ENCODE data around the gene FOXN1. TPM values are rescaled to one million over a fixed set of nuclear protein-coding genes. Genes with fewer than 3 reads are reported as not detected.
"Not testable (repeated sequence)": the region's sequence is repeated elsewhere in the genome, so short reads cannot be mapped to it uniquely, and the experiment has no call there.

The FOXN1 gene, protein sequence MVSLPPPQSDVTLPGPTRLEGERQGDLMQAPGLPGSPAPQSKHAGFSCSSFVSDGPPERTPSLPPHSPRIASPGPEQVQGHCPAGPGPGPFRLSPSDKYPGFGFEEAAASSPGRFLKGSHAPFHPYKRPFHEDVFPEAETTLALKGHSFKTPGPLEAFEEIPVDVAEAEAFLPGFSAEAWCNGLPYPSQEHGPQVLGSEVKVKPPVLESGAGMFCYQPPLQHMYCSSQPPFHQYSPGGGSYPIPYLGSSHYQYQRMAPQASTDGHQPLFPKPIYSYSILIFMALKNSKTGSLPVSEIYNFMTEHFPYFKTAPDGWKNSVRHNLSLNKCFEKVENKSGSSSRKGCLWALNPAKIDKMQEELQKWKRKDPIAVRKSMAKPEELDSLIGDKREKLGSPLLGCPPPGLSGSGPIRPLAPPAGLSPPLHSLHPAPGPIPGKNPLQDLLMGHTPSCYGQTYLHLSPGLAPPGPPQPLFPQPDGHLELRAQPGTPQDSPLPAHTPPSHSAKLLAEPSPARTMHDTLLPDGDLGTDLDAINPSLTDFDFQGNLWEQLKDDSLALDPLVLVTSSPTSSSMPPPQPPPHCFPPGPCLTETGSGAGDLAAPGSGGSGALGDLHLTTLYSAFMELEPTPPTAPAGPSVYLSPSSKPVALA
- not detected for total RNA-seq

DNA sequence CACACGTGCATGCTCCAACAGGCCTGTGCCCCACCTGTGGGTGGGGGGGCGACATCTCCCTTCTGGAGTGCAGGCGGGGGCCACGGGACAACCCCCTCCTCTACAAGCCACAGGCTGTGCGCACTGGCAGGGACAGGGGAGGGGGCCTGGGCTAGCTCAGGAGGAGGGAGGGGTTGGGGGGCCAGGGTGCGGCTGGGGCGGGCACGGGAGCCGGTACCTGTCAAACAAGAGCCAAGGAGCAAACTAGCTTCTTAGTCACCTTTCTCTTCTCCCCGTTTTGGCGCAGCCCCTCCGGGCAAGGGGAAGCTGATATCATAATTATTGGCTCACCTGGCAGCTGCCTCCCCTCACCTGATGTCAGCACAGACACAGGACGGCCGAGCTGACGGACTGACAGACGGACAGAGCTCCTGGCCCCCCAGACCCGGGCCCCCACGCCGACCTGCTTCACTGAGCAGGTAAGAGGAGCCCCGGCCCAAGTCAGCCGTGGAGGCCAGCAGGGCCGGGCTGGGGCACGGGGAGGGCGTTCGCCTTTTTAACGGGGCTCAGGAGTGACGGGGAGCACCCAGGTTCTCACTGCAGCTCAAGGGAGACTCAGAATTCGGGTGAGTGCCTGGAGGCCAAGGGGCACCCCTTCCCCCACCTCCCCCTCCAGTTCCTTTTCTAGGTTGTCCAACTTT, at the start of gene FOXN1:
TSS of gene FOXN1 (plus strand) at position 363 of the 680 bp plus-strand sequence. CDS start 17,622 bp downstream, outside the sequence.
- Mint-ChIP-seq H3K4me3 (no peak within 1 kb of the TSS), H3K4me1 (ENCODE audit: low read depth) (no peaks in the 10 kb centered on the region), H3K27me3 (peaks cover 23% of the 10 kb centered on the region), H3K36me3 (ENCODE audit: low read depth) (no peaks in the 10 kb centered on the region), H3K27ac (no peak within 1 kb of the TSS), H3K9me3 (no peaks in the 10 kb centered on the region)
- DNase-seq (no peak), ATAC-seq (no peak)
- POLR2A ChIA-PET: no interaction called here
- intact Hi-C loops (cut with micrococcal nuclease): no loop called here
- CTCF ChIA-PET: interaction anchor here (1.1 kb wide), 1 partner anchor 11 kb away, joined by 4 read pairs; no protein-coding TSS in a partner anchor
- no peak for TF ChIP-seq CTCF (IDR thresholded peaks at IDR 0.05)

- no peak for DNase-seq
- no peak for ATAC-seq
- no peak overlapping the region for H3K27ac Mint-ChIP-seq
- no peaks in the 10 kb centered on the region for H3K36me3 Mint-ChIP-seq (ENCODE audit: low read depth)
- no peak overlapping the region for H3K4me3 Mint-ChIP-seq
- CTCF ChIA-PET: no interaction called here
- intact Hi-C loops (cut with micrococcal nuclease): no loop called here
- no peak for TF ChIP-seq CTCF (IDR thresholded peaks at IDR 0.05)
- H3K9me3 Mint-ChIP-seq: peaks cover 2% of the 10 kb centered on the region
- H3K4me1 Mint-ChIP-seq (ENCODE audit: low read depth): no peaks in the 10 kb centered on the region
- POLR2A ChIA-PET: no interaction called here
- H3K27me3 Mint-ChIP-seq: no peaks in the 10 kb centered on the region
Observed at GRCh38 chr17:28457890-28458289, 48.3 kb upstream of the FOXN1 start.

- H3K4me3 Mint-ChIP-seq; DNase-seq; POLR2A ChIA-PET; H3K27ac Mint-ChIP-seq; H3K36me3 Mint-ChIP-seq (ENCODE audit: low read depth); H3K27me3 Mint-ChIP-seq; H3K4me1 Mint-ChIP-seq (ENCODE audit: low read depth); ATAC-seq; intact Hi-C loops (cut with micrococcal nuclease); CTCF ChIA-PET; H3K9me3 Mint-ChIP-seq: not testable (repeated sequence)
Observed at GRCh38 chr17:28458881-28459280, 47.3 kb upstream of the FOXN1 start.

GRCh38 chr17:28460901-28461300, 45.2 kb upstream of the FOXN1 start:
- peaks cover 1% of the 10 kb centered on the region for H3K27me3 Mint-ChIP-seq
- no peak overlapping the region for H3K4me3 Mint-ChIP-seq
- ChIA-PET CTCF (interaction anchor here (1.1 kb wide), 1 partner anchor 87 kb away, joined by 3 read pairs; no protein-coding TSS in a partner anchor), POLR2A (no interaction called here)
- no peak for ATAC-seq
- no peak overlapping the region for H3K27ac Mint-ChIP-seq
- intact Hi-C loops (cut with micrococcal nuclease): no loop called here
- H3K36me3 Mint-ChIP-seq (ENCODE audit: low read depth): no peaks in the 10 kb centered on the region
- TF ChIP-seq CTCF (IDR thresholded peaks at IDR 0.05): no peak
- no peaks in the 10 kb centered on the region for H3K4me1 Mint-ChIP-seq (ENCODE audit: low read depth)
- H3K9me3 Mint-ChIP-seq: peaks cover 2% of the 10 kb centered on the region
- DNase-seq: no peak

DNA sequence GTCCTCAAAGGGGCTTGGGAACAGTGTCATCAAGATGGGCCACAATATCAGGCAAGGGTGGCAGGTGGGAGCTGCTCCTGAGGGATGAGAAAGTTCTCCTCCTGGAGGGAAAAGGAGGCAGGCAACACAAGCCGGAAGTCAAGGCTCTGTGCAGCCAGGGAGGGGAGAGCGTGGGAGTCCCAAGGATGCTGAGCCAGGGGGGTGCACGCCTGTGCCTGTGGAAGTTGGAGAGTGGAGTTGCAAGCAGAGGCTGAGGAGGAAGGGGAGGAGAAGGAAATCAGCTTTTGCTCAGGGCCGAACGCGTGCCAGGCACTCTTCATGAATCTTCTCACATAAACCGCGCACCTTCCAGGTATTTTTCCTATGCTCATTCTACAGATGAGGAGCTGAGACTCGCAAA, 40.1 kb upstream of the FOXN1 start:
- Mint-ChIP-seq H3K4me1 (ENCODE audit: low read depth) (peaks cover 14% of the 10 kb centered on the region), H3K4me3 (no peak overlapping the region), H3K27ac (no peak overlapping the region), H3K9me3 (no peaks in the 10 kb centered on the region), H3K36me3 (ENCODE audit: low read depth) (no peaks in the 10 kb centered on the region), H3K27me3 (peaks cover 4% of the 10 kb centered on the region)
- DNase-seq (no peak), ATAC-seq (no peak)
- ChIA-PET CTCF (interaction anchor here (1.7 kb wide), 1 partner anchor 49 kb away, joined by 8 read pairs; no protein-coding TSS in a partner anchor), POLR2A (interaction anchor here (1.0 kb wide), 1 partner anchor 79 kb away, joined by 4 read pairs; no protein-coding TSS in a partner anchor)
- TF ChIP-seq CTCF (IDR thresholded peaks at IDR 0.05): no peak
- intact Hi-C loops (cut with micrococcal nuclease): no loop called here

All from activated CD8-positive, alpha-beta T cell treated with anti-CD3 and anti-CD28 coated beads for 36 hours (primary cell).